Astrocyte of the spinal cord (primary cell): Measurements from ENCODE around the gene BTBD16.

ENCODE experiments used
- DNase-seq: peaks from one replicate; pipeline ENCODE4 v3.0.0; 2011; ENCODE audit warnings: low read depth, low spot score
- H3K4me3 ChIP-seq: 2 replicates; pipeline ENCODE4 v1.5.1; 2011; ENCODE audit warnings: low read depth, mild to moderate bottlenecking, low read length, moderate library complexity
- in situ Hi-C: cut with HindIII; loops from 2 replicates; pipeline ENCODE4 v1.10.0; 2017; ENCODE audit warnings: low sequenced_read_pairs
- TF ChIP-seq, protein P1 (sequence below): IDR thresholded peaks from 2 replicates; pipeline ENCODE4 v1.5.1; 2012; ENCODE audit warnings: low read depth, mild to moderate bottlenecking, low read length, inconsistent platforms

BTBD16 gene

DNA sequence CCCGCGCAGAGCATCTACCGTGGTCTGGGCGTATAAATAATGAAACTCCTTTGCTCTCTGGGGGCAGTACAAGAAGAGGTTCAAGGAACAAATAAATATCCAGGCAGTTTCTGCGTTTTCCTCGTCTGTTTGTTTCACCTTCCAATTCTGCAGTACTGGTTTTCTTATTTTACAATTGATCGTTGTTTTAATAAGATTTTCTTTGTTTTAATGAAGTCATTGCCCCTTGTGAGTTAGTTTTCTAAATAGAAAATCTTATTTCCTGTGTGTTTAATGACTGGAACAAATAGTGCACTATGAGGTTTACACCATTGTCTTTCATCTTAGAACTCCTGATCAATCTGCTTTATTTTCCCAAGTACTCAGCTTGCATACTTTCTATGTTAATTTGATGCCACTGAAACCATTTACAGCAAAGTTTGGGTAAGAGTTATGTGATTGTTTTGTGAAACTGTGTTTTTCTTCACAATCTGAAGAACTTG lies 104.6 kb downstream of the BTBD16 start:
- H3K4me3 ChIP-seq: peak overlapping the region; percentile 82
- in situ Hi-C loops: no loop called here
- TF ChIP-seq, protein P1, sequence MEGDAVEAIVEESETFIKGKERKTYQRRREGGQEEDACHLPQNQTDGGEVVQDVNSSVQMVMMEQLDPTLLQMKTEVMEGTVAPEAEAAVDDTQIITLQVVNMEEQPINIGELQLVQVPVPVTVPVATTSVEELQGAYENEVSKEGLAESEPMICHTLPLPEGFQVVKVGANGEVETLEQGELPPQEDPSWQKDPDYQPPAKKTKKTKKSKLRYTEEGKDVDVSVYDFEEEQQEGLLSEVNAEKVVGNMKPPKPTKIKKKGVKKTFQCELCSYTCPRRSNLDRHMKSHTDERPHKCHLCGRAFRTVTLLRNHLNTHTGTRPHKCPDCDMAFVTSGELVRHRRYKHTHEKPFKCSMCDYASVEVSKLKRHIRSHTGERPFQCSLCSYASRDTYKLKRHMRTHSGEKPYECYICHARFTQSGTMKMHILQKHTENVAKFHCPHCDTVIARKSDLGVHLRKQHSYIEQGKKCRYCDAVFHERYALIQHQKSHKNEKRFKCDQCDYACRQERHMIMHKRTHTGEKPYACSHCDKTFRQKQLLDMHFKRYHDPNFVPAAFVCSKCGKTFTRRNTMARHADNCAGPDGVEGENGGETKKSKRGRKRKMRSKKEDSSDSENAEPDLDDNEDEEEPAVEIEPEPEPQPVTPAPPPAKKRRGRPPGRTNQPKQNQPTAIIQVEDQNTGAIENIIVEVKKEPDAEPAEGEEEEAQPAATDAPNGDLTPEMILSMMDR: no peak
- DNase-seq: no peak

DNA sequence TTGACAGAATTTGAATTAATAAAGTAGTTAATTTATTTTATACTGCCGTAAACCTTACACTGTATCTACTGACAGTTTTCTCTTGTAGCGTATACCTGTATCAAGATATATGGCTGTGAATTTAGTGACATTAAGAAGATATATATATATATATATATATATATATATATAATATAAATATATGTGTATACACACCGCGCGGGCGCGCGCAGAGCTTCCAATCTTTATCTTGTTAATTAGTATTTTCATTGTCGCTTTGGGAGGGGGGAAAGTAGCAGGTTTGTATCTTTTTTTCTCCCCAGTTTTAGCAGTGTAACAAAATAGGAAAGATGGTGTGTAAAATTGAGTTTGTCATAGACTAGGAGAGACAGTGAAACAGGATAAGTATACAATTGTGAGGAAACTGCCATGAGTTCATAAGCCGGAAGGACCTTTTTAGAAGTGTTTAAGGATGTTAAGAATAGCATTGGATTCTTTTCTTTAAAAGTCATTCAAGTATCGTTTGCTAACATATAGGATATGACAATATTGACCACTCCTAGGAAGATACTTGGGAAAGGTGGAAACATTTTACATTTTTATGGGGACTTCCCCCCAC lies 105.4 kb downstream of the BTBD16 start:
- TF ChIP-seq, protein P1: no peak
- DNase-seq: no peak
- H3K4me3 ChIP-seq: no peak overlapping the region
- in situ Hi-C loops: no loop called here

DNA sequence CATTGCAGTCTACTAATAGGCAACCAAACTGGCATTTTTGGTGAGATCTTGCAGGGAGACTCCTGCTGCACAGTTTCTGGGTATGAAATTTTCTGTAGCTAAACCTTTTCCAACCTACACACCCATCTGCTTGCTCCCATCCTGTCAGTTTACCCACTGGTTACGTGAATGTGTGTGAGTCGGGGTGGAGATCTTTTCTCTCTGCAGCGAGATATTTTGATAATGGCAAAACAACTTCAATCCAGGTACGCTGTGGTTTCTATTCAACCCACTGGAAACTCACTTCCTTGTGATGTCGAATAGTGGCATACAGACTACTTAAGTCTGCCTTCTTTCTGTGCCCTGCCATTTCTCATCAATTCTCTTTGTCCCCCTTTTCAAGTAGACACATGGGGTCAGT lies 107.9 kb downstream of the BTBD16 start:
- H3K4me3 ChIP-seq: no peak overlapping the region
- in situ Hi-C loops: no loop called here

DNA sequence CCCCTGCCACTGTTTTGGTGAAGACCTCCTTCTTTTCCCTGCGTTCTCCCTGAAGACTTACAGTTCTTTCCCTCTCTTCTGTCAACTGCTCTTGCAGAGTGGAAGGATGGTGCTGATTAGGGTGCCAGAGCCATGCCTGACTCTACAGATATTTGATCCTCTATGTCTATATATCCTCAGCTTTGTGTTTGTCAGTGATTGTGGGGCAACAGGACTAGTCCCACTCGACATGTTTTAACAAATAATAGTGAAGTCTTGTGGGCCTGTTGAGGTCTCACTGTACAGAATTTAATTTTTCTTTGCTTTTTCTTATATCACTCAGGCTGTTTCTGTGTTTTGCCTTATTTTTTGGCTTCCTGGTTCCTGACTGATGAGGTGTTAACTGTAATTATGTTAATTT lies 108.4 kb downstream of the BTBD16 start:
- in situ Hi-C loops: no loop called here
- no peak overlapping the region for H3K4me3 ChIP-seq
- DNase-seq: no peak
- TF ChIP-seq, protein P1: no peak

More for the DNA sequence above, 107.9 kb downstream of the BTBD16 start:
- TF ChIP-seq, protein P1: no peak
- no peak for DNase-seq

DNA sequence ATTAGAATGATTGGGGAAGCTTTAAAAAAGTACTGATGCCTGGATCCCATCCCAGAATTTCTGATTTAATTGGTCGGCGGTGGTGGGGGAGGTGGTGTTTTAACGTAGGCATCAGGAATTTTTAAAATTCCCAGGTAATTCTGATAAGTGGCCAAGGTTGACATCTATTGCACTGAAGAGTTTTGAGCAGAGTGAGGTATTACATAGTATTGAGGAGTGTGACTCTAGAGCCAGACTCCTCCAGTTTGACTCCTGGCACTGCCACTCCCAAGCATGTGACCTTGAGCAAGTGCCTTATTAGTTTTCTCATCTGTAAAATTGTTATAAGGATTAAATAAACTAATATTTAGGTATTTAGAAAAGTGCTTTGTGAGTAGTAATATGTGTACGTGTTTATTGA lies 109.6 kb downstream of the BTBD16 start:
- no peak for DNase-seq
- TF ChIP-seq, protein P1: no peak
- in situ Hi-C loops: no loop called here
- H3K4me3 ChIP-seq: no peak overlapping the region

DNA sequence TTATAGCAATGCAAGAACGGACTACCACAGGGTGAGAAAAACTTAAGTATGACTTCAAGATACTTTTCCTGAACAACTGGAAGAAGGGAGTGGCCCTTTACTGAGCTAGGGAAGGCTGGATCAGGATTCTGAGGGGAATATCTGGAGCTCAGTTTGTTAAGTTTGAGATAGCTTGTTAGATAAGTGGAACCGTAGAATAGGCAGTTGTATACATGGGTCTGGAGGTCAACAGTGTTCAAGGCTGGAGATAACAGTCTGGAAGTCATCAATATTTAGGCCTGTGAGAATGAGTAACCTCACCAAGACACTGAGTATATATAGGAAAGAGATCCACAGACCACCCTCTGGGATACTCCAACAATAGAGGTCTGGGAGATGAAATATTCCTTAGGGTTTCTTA lies 110.6 kb downstream of the BTBD16 start:
- in situ Hi-C loops: no loop called here
- no peak for DNase-seq
- no peak overlapping the region for H3K4me3 ChIP-seq
- TF ChIP-seq, protein P1: no peak
